GM19452 (cell line): ENCODE data around the gene GTF3C5.
"Not testable (repeated sequence)": the region's sequence is repeated elsewhere in the genome, so short reads cannot be mapped to it uniquely, and the experiment has no call there.

Source experiments
- ATAC-seq: cut with Tn5 transposase; IDR thresholded peaks from one replicate; pipeline ENCODE4 v1.9.1; 2021; ENCODE audit not compliant: unreplicated experiment

Gene GTF3C5

GRCh38 chr9:133029994-133030316 is 842 bp upstream of the GTF3C5 start:
- no peak for ATAC-seq

- no peak for ATAC-seq
Observed at GRCh38 chr9:133031130-133031422, 279 bp downstream of the GTF3C5 start.

- no peak for ATAC-seq
Observed at GRCh38 chr9:133031496-133031911, 707 bp downstream of the GTF3C5 start.

DNA sequence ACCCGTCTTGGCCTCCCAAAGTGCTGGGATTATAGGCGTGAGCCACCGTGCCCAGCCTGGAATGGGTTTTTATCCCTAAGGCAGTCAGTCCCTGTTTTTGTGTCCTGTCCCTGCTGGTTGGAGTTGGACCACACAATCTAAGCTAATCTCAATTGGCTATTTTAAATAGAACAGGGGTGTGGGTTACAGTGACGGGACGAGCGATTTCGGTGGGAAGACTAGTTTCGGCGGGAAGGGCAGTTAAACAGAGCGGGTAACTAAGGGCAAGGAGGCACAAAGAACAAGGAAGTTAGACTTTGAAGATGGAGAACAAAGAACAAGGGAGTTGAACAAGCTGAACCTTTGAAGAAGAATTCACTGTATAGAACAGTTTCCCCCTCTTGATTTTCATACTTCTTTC is 1.4 kb downstream of the GTF3C5 start:
- no peak for ATAC-seq

DNA sequence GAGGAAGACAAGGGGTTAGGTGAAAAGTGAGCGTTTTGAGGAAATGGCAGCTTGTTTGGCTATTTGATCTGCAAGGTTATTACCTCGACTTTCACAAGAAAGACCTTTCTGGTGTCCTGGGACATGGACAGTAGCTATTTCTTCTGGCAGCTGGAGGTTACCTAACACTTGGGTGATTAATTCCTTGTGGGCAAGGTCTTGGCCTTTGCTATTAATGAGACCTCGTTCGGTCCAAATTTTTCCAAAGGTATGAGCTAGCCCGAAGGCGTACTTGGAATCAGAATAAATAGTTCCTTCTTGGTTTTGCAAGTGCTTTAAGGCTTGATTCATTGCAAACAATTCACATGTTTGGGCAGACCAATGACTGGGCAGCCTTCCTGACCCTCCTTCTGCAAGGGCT is 4.9 kb downstream of the GTF3C5 start:
- ATAC-seq: no peak

- no peak for ATAC-seq
Observed at GRCh38 chr9:133037775-133038515, 7.1 kb downstream of the GTF3C5 start.

DNA sequence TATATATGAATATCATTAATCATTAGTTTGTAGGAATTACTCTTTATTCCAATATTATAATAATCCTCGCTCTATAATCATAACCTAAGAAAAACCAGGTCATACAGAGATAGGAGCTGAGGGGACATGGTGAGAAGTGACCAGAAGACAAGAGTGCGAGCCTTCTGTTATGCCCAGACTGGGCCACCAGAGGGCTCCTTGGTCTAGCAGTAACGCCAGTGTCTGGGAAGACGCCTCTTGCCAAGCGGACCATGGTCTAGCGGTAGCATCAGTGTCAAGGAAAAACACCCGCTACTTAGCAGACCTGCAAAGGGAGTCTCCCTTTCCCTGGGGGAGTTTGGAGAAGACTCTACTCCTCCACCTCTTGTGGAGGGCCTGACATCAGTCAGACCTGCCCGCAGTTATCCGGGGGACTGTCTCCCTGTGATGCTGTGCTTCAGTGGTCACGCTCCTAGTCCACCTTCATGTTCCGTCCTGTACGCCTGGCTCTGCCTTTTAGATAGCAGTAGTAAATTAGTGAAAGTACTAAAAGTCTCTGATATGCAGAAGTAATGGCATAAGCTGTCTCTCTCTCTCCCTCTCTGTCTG is 10.2 kb downstream of the GTF3C5 start:
- not testable (repeated sequence) for ATAC-seq

DNA sequence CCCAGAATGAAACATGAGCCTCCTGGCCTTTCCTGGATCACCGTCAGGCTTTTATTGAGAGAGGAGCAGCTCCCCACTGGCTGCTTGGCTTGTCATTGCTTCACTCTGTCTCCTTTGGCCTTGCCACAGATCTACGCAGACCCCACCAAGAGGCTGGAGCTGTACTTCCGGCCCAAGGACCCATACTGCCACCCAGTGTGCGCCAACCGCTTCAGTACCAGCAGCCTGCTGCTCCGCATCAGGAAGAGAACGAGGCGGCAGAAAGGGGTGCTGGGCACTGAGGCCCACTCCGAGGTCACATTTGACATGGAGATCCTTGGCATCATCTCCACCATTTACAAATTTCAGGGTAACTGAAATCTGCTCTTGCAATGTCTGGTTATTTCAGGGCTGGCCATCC is 11.2 kb downstream of the GTF3C5 start:
- ATAC-seq: no peak

- ATAC-seq: no peak
Observed at GRCh38 chr9:133042676-133043075, 11.9 kb downstream of the GTF3C5 start.

DNA sequence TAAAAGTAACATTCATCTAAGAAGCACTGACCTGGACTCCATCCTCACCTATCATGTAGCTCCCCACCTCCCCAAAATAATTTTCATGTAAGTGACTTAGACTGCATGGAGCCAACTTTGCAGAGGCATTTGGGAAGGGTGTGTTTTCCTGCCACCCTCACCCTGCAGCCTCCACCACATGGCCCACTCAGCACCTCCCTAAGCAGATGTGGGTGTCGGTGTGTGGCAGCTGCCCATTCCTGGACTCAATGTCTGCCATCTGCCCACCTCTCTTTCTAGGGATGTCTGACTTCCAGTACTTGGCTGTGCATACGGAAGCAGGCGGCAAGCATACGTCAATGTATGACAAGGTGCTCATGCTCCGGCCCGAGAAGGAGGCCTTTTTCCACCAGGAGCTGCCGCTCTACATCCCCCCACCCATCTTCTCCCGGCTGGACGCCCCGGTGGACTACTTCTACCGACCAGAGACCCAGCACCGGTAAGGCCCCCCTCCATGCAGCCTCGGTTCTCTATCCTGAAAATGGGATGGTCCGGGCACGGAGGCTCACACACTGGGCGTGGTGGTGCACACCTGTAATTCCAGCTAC is 12.7 kb downstream of the GTF3C5 start:
- ATAC-seq: no peak

DNA sequence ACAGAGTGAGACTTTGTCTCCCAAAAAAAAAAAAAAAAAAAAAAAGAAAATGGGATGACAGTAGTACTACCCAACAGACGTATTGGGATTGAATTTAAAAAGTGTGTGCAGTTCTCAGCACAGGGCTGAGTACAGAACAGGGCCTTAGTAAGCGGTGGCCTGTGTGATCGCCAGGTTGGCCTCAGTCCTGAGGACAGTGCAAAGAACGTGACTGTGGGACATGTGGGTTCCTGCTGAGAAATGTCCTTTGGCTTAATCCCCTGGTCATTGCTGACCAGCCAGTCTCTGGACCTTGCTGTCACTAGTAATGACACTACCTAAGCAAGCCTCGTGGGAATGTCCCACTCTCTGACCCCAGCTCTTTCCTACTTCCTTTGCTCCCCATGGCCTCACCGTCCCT is 13.3 kb downstream of the GTF3C5 start:
- ATAC-seq: no peak

DNA sequence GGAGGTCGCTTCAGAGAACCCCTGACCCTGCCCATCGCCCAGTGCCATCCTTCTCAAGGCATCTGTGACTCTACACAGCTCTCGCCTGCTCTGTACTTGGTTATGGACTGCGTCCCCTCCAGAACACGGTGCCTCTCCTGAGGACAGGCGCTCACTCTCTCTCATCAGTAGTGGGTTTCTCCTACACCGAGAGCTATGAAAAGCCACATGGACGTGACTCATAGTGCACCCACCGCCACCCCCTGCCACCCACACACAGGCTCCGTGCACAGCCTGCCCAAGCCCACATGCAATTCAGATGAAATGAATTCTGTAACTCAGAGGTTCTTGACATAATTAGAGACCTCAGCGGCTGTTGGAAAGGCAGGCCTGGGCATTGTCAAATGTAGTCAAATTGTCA is 13.9 kb downstream of the GTF3C5 start:
- no peak for ATAC-seq

- no peak for ATAC-seq
Observed at GRCh38 chr9:133045132-133045531, 14.3 kb downstream of the GTF3C5 start.

DNA sequence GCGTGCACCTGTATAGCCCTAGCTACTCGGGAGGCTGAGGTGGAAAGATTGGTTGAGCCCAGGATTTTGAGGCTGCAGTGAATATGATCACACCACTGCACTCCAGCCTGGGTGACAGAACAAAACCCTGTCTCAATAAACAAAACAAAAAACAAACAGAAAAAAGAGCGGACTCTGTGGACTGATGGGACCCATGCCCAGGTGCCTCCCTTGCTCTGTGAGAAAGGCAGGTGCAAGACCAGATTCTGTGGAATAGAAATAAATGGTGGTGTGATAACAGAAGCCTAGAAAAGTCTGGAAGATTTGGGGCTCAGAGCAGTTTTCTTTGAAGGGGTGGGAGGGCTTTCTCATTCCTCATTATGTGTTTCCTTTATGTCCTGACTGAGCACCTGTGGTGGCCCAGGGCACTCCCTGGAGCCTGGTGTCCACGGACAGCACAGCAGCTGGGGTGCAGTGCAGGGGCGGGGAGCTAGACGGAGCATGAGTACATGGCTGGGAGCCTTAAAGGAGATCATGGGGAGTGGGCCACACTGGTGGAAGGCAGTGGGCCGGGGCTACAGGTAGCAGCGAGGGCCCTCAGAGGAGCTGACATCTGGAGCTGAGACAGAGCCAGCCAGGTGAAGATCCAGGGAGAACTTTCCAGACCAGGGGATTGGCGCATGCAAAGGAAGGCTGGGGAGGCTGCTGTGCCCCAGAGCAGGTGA is 15.6 kb downstream of the GTF3C5 start:
- ATAC-seq: no peak

DNA sequence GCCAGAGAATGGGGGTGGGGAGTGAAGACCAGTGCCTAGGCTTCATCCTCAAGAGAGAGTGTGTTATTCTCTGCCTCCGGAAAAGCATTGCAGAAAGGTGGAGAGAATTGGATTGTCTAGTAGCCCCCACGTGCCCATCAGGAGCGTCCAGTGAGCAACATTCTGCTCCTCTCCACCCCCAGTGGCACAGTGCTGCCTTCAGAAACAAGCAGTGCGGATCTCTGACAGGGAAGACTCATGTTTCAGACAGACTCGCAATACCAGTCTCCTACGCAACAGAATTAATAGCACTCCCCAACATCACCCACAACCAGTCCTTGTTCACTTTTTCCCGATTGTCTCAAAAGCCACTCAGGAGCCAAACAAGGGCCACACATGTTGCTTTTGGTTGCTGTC is 16.1 kb downstream of the GTF3C5 start:
- no peak for ATAC-seq

DNA sequence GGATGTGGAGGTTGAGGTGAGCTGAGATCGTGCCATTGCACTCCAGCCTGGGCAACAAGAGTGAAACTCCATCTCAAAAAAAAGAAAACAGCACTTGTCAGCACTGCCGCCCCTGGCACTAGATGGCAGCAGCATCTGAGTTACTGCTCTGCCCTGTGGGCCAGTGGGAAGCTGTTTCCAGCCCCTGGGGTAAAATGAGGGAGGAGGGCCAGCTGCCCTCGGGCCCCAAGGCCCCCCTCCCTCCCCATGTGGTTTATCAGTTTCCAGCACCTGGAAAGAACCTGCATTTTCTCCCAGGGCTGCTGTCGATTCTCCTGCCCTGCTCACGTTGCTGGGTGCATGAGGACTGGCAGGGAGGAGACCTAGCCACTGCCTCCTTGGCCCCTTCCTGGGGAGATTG is 17.8 kb downstream of the GTF3C5 start:
- no peak for ATAC-seq

GRCh38 chr9:133049043-133049442 is 18.2 kb downstream of the GTF3C5 start:
- ATAC-seq: no peak

DNA sequence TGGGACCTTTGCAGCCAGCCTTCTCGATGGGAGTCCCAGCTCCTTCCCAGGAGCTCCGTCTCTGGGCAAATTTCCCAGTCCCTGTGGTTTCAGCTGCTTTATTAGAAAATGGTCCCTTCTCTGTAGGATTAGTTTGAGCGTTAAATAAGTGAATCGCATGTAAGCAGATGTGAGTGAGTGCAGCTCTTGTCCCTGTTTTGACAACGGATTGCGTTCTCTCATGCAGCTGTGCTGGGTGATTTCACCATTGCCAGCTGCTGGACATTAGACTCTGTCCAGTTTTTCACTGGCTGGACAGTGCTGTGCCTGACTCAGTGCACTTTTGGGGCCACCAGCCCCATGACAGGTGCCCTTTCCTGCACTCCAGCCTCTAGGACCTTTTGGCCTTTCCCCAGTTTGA is 19.3 kb downstream of the GTF3C5 start:
- ATAC-seq: no peak

DNA sequence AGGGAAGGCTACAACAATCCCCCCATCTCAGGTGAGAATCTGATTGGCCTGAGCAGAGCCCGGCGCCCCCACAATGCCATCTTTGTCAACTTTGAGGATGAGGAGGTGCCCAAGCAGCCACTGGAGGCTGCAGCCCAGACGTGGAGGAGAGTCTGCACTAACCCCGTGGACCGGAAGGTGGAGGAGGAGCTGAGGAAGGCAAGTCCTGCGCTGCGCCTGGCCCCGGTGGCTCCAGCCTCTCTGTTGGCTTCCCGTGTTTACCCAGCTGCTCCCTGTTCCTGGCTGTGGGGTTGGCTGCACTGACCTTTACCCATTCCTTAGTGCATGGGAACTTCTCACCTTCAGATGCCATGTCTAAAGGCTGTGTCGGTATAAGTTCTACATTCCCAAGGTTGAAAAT is 20.0 kb downstream of the GTF3C5 start:
- no peak for ATAC-seq

GRCh38 chr9:133051281-133051900 is 20.6 kb downstream of the GTF3C5 start:
- ATAC-seq: no peak

GRCh38 chr9:133051966-133052539 is 21.3 kb downstream of the GTF3C5 start:
- ATAC-seq: no peak
